HepG2 (cell line): Measurements from ENCODE around the gene P2RY11. TPM values are rescaled to one million over a fixed set of nuclear protein-coding genes. Genes with fewer than 3 reads are reported as not detected.
A peak's percentile ranks its signal among the peaks of the same experiment; 100 is the strongest.

Experiments used
- CCAR2 ChIP-seq: fragments of 200-400 bp; formaldehyde crosslinking; optimal IDR thresholded peaks from 2 replicates; pipeline ENCODE3; 2018; ENCODE audit warnings: low read depth, mild to moderate bottlenecking, low read length, moderate library complexity
- CENPT ChIP-seq: sonication (generic); formaldehyde crosslinking; IDR thresholded peaks from 2 replicates; pipeline ENCODE4 v1.8.0; 2022; ENCODE audit warnings: low read depth, mild to moderate bottlenecking, moderate library complexity, missing genetic modification reagents
- FLYWCH1 ChIP-seq: sonication (generic); formaldehyde crosslinking; IDR thresholded peaks from 2 replicates; pipeline ENCODE4 v1.8.1; 2023; ENCODE audit warnings: mild to moderate bottlenecking, missing genetic modification reagents
- NCOA5 ChIP-seq: sonication (generic); formaldehyde crosslinking; IDR thresholded peaks from 2 replicates; pipeline ENCODE4 v1.4.0; 2020; ENCODE audit warnings: missing genetic modification reagents
- NFATC3 ChIP-seq: sonication (generic); formaldehyde crosslinking; IDR thresholded peaks from 2 replicates; pipeline ENCODE4 v1.5.1; 2020; ENCODE audit warnings: mild to moderate bottlenecking, missing genetic modification reagents
- SRY ChIP-seq: sonication (generic); formaldehyde crosslinking; IDR thresholded peaks from 2 replicates; pipeline ENCODE4 v1.8.0; 2022; ENCODE audit warnings: mild to moderate bottlenecking, missing genetic modification reagents
- TAF1 ChIP-seq: sonication (generic); formaldehyde crosslinking; IDR thresholded peaks from 2 replicates; pipeline ENCODE4 v1.4.0; 2020; ENCODE audit warnings: missing genetic modification reagents
- ZBTB3 ChIP-seq: sonication (generic); formaldehyde crosslinking; IDR thresholded peaks from 2 replicates; pipeline ENCODE4 v1.4.0; 2020; ENCODE audit warnings: low read depth, mild to moderate bottlenecking, moderate library complexity, missing genetic modification reagents, borderline replicate concordance
- ZMAT3 ChIP-seq: sonication (generic); formaldehyde crosslinking; conservative IDR thresholded peaks from 2 replicates; pipeline ENCODE4 v1.7.0; 2021; ENCODE audit warnings: missing genetic modification reagents
- ZNF138 ChIP-seq: sonication (generic); formaldehyde crosslinking; IDR thresholded peaks from 2 replicates; pipeline ENCODE4 v1.5.0; 2020; ENCODE audit warnings: mild to moderate bottlenecking, low read depth, missing genetic modification reagents
- ZNF660 ChIP-seq: sonication (generic); formaldehyde crosslinking; IDR thresholded peaks from 2 replicates; pipeline ENCODE4 v1.5.1; 2020; ENCODE audit warnings: mild to moderate bottlenecking, low read depth, missing genetic modification reagents, borderline replicate concordance
- ZNF788 ChIP-seq: sonication (generic); formaldehyde crosslinking; IDR thresholded peaks from 2 replicates; pipeline ENCODE4 v1.5.0; 2020; ENCODE audit warnings: mild to moderate bottlenecking, missing genetic modification reagents, borderline replicate concordance
- polyA plus RNA-seq, 8 experiments: library from polyadenylated mRNA; depleted of rRNA in 3 of 8; stranded (reverse) in 7 of 8; unstranded in 1 of 8; fragments of >200 nt; fragmentation: Illumina TruSeq in 4 of 8; extraction: Trizol in 4 of 8; gene quantifications; 2 replicates each; pipeline versions ENCODE4 v1.2.1 to v1.2.3, GENCODE V29; 2011 to 2016; ENCODE audit warnings: low read depth in 4 of 8, missing spikeins in 1 of 8, mixed read lengths in 1 of 8; ENCODE audit not compliant: insufficient read depth in 1 of 8
- total RNA-seq, 5 experiments: library from RNA; depleted of rRNA; stranded (reverse); fragments of >200 nt; fragmentation: Illumina TruSeq; extraction: Trizol; gene quantifications; 2 replicates each; pipeline ENCODE4 v1.2.3, GENCODE V29; 2016; ENCODE audit warnings: low read depth in 1 of 5
- TF ChIP-seq, protein P1 (sequence below): sonication (generic); formaldehyde crosslinking; IDR thresholded peaks from 2 replicates; pipeline ENCODE4 v1.4.0; 2020; ENCODE audit warnings: missing genetic modification reagents
- TF ChIP-seq, protein P2 (sequence below): sonication (generic); formaldehyde crosslinking; IDR thresholded peaks from 2 replicates; pipeline ENCODE4 v1.4.0; 2020; ENCODE audit warnings: mild to moderate bottlenecking, missing genetic modification reagents, borderline replicate concordance
- TF ChIP-seq, protein P3 (sequence below): IDR thresholded peaks from 2 replicates; pipeline ENCODE4 v1.4.0; 2020; ENCODE audit warnings: mild to moderate bottlenecking, missing genetic modification reagents

The P2RY11 gene
- total and polyA plus RNA-seq, 2 of the 13 experiments (the other 11 are each of a cell fraction or from before 2014, with no cell fraction given) = 4.0 to 7.8 TPM

DNA sequence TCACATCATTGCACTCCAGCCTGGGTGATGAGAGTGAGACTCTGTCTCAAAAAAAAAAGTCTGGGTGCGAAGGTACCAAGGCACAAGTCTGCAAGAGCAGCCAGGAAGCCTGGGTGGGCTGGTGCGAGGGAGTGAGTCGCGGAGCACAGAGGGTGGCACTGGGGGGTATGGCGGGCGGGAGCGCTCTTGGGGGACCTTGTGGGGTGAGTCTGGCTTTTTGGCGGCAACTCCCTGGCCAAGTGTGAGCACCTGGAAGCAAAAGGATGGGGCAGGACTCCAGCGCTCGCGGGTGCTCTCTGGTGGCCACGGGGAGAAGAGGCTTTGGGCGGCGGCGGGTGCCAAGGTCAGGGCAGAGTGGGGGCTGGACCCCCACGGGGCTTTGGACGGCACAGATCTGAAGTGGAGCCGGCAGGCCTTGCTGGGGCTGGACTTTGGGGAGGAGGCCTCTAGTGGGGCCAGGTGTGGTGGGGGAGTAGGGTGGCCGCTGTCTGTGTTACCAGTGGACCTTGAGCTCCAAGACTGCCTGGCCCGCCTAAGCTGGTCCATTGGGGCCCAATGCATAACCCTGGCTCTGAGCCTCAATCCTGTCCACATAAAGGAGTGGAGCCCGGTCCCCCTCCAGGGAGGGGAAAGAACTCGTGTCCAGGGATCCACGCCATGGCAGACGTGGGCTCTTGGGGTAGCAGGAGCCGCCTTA lies 1.6 kb downstream of the P2RY11 start (continued):
- TF ChIP-seq, protein P1, sequence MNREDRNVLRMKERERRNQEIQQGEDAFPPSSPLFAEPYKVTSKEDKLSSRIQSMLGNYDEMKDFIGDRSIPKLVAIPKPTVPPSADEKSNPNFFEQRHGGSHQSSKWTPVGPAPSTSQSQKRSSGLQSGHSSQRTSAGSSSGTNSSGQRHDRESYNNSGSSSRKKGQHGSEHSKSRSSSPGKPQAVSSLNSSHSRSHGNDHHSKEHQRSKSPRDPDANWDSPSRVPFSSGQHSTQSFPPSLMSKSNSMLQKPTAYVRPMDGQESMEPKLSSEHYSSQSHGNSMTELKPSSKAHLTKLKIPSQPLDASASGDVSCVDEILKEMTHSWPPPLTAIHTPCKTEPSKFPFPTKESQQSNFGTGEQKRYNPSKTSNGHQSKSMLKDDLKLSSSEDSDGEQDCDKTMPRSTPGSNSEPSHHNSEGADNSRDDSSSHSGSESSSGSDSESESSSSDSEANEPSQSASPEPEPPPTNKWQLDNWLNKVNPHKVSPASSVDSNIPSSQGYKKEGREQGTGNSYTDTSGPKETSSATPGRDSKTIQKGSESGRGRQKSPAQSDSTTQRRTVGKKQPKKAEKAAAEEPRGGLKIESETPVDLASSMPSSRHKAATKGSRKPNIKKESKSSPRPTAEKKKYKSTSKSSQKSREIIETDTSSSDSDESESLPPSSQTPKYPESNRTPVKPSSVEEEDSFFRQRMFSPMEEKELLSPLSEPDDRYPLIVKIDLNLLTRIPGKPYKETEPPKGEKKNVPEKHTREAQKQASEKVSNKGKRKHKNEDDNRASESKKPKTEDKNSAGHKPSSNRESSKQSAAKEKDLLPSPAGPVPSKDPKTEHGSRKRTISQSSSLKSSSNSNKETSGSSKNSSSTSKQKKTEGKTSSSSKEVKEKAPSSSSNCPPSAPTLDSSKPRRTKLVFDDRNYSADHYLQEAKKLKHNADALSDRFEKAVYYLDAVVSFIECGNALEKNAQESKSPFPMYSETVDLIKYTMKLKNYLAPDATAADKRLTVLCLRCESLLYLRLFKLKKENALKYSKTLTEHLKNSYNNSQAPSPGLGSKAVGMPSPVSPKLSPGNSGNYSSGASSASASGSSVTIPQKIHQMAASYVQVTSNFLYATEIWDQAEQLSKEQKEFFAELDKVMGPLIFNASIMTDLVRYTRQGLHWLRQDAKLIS (CRISPR knock-in tag) = no peak
- TF ChIP-seq ZNF138 = no peak
- TF ChIP-seq SRY (CRISPR knock-in tag) = no peak
- no peak for TF ChIP-seq NCOA5
- TF ChIP-seq ZMAT3 (CRISPR knock-in tag) = no peak
- no peak for TF ChIP-seq ZNF660
- peak; percentile 24; the same call in 1 of the 2 replicates for TF ChIP-seq ZNF788 (CRISPR knock-in tag)
- TF ChIP-seq ZBTB3 (CRISPR knock-in tag) = no peak
- TF ChIP-seq, protein P2, sequence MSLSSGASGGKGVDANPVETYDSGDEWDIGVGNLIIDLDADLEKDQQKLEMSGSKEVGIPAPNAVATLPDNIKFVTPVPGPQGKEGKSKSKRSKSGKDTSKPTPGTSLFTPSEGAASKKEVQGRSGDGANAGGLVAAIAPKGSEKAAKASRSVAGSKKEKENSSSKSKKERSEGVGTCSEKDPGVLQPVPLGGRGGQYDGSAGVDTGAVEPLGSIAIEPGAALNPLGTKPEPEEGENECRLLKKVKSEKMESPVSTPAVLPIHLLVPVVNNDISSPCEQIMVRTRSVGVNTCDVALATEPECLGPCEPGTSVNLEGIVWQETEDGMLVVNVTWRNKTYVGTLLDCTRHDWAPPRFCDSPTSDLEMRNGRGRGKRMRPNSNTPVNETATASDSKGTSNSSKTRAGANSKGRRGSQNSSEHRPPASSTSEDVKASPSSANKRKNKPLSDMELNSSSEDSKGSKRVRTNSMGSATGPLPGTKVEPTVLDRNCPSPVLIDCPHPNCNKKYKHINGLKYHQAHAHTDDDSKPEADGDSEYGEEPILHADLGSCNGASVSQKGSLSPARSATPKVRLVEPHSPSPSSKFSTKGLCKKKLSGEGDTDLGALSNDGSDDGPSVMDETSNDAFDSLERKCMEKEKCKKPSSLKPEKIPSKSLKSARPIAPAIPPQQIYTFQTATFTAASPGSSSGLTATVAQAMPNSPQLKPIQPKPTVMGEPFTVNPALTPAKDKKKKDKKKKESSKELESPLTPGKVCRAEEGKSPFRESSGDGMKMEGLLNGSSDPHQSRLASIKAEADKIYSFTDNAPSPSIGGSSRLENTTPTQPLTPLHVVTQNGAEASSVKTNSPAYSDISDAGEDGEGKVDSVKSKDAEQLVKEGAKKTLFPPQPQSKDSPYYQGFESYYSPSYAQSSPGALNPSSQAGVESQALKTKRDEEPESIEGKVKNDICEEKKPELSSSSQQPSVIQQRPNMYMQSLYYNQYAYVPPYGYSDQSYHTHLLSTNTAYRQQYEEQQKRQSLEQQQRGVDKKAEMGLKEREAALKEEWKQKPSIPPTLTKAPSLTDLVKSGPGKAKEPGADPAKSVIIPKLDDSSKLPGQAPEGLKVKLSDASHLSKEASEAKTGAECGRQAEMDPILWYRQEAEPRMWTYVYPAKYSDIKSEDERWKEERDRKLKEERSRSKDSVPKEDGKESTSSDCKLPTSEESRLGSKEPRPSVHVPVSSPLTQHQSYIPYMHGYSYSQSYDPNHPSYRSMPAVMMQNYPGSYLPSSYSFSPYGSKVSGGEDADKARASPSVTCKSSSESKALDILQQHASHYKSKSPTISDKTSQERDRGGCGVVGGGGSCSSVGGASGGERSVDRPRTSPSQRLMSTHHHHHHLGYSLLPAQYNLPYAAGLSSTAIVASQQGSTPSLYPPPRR (CRISPR knock-in tag) = no peak
- TF ChIP-seq, protein P3, sequence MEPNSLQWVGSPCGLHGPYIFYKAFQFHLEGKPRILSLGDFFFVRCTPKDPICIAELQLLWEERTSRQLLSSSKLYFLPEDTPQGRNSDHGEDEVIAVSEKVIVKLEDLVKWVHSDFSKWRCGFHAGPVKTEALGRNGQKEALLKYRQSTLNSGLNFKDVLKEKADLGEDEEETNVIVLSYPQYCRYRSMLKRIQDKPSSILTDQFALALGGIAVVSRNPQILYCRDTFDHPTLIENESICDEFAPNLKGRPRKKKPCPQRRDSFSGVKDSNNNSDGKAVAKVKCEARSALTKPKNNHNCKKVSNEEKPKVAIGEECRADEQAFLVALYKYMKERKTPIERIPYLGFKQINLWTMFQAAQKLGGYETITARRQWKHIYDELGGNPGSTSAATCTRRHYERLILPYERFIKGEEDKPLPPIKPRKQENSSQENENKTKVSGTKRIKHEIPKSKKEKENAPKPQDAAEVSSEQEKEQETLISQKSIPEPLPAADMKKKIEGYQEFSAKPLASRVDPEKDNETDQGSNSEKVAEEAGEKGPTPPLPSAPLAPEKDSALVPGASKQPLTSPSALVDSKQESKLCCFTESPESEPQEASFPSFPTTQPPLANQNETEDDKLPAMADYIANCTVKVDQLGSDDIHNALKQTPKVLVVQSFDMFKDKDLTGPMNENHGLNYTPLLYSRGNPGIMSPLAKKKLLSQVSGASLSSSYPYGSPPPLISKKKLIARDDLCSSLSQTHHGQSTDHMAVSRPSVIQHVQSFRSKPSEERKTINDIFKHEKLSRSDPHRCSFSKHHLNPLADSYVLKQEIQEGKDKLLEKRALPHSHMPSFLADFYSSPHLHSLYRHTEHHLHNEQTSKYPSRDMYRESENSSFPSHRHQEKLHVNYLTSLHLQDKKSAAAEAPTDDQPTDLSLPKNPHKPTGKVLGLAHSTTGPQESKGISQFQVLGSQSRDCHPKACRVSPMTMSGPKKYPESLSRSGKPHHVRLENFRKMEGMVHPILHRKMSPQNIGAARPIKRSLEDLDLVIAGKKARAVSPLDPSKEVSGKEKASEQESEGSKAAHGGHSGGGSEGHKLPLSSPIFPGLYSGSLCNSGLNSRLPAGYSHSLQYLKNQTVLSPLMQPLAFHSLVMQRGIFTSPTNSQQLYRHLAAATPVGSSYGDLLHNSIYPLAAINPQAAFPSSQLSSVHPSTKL = no peak
- no peak for TF ChIP-seq TAF1 (CRISPR knock-in tag)
- no peak for TF ChIP-seq NFATC3 (CRISPR knock-in tag)
- no peak for TF ChIP-seq FLYWCH1 (CRISPR knock-in tag)
- no peak for TF ChIP-seq CCAR2
- TF ChIP-seq CENPT (CRISPR knock-in tag) = no peak
